ENCODE results near the gene PTPRT.

DNA sequence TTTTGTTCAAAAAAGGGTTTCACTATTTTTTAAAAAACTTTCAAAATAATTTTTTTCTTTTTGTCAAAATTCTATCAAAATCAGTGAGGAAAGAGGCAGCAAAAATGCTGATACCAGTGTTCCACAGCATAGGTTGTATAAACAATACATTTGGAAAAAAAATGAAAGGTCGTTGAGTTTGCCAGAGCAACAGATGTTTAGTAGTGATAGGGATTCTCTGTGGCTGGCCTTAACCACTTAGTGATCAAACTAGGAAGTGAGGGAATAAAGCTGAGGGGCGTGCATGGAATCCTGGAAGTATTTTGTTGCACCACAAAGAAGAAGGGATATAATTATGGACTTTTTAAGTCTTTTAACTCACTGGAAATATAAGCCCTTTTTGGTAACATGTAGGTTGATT is 1016.3 kb downstream of the PTPRT start:
- no peak for TF ChIP-seq CTCF (conservative IDR thresholded peaks at IDR 0.05; ENCODE audit: low read depth, low read length)
- TF ChIP-seq CHD1 (IDR thresholded peaks at IDR 0.05; ENCODE audit: low read depth, low read length) = no peak
- TF ChIP-seq, protein P1, sequence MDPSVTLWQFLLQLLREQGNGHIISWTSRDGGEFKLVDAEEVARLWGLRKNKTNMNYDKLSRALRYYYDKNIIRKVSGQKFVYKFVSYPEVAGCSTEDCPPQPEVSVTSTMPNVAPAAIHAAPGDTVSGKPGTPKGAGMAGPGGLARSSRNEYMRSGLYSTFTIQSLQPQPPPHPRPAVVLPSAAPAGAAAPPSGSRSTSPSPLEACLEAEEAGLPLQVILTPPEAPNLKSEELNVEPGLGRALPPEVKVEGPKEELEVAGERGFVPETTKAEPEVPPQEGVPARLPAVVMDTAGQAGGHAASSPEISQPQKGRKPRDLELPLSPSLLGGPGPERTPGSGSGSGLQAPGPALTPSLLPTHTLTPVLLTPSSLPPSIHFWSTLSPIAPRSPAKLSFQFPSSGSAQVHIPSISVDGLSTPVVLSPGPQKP (IDR thresholded peaks at IDR 0.05; ENCODE audit: borderline replicate concordance, low read depth, low read length) = no peak
- TF ChIP-seq POLR2A (IDR thresholded peaks at IDR 0.05; ENCODE audit: low read depth, low read length) = no peak
- TF ChIP-seq CEBPB (IDR thresholded peaks at IDR 0.05; ENCODE audit: low read depth, low read length) = no peak
- TF ChIP-seq, protein P2, sequence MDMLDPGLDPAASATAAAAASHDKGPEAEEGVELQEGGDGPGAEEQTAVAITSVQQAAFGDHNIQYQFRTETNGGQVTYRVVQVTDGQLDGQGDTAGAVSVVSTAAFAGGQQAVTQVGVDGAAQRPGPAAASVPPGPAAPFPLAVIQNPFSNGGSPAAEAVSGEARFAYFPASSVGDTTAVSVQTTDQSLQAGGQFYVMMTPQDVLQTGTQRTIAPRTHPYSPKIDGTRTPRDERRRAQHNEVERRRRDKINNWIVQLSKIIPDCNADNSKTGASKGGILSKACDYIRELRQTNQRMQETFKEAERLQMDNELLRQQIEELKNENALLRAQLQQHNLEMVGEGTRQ (IDR thresholded peaks at IDR 0.05; ENCODE audit: low read depth, low read length) = no peak
- no peak for TF ChIP-seq RCOR1 (IDR thresholded peaks at IDR 0.05; ENCODE audit: insufficient replicate concordance, low read length)

Data from IMR-90 (cell line).